Measurements from ENCODE around the gene MAP6.

Gene MAP6

DNA sequence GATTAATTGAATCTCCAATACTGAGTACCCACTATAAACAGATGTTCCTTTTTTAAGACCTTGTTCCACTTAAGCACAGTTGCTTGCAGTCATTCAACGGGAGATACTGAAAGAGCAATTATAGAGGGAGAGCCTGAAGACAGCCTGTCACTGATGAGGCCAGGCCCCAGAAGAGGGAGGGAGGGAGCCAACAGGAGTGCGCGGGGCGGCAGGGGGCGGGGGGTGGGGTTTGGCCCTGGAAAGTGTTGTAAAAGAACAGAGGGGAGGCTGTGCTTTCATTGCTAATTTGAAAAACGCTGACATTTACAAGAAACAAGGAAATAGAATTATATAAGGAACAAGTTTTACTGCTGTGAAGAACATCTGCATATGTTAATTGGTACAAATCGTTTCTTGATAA, 53.1 kb downstream of the MAP6 start:
- no peak for DNase-seq (ENCODE audit: low spot score in 2 of 2)
- Mint-ChIP-seq H3K9me3 (no peaks in the 10 kb centered on the region), H3K4me1 (no peaks in the 10 kb centered on the region), H3K4me3 (no peak overlapping the region), H3K36me3 (ENCODE audit: insufficient read depth) (no peaks in the 10 kb centered on the region), H3K27ac (ENCODE audit: low read depth) (no peak overlapping the region), H3K27me3 (no peaks in the 10 kb centered on the region)
- ATAC-seq (replicated peaks; ENCODE audit: extremely low read depth, poor library complexity, severe bottlenecking), result no peak

DNA sequence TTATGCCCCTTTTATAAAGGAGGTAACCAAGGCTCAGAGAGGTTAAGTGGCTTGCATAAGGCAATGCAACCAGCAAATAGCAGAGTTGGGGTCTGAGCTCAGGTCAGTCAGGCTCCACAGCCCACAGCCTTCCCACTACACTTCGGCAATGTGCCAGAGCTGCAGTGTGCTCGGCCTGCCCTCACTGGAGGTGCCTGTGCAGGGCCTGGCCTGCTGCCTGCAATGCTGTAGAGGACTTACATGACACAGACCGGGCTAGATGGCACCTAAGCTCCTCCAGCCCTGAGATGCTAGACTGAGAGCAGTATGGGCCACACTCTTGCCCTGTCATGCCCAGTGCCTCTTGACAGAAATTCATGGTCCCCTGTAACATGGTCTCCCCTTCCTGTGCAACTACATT, 57.0 kb downstream of the MAP6 start:
- Mint-ChIP-seq H3K27ac (ENCODE audit: low read depth) (no peak overlapping the region), H3K36me3 (ENCODE audit: insufficient read depth) (no peaks in the 10 kb centered on the region), H3K4me3 (no peak overlapping the region), H3K27me3 (peaks cover 6% of the 10 kb centered on the region), H3K9me3 (no peaks in the 10 kb centered on the region), H3K4me1 (no peaks in the 10 kb centered on the region)
- no peak for DNase-seq (ENCODE audit: low spot score in 2 of 2)
- ATAC-seq (replicated peaks; ENCODE audit: extremely low read depth, poor library complexity, severe bottlenecking), result no peak

DNA sequence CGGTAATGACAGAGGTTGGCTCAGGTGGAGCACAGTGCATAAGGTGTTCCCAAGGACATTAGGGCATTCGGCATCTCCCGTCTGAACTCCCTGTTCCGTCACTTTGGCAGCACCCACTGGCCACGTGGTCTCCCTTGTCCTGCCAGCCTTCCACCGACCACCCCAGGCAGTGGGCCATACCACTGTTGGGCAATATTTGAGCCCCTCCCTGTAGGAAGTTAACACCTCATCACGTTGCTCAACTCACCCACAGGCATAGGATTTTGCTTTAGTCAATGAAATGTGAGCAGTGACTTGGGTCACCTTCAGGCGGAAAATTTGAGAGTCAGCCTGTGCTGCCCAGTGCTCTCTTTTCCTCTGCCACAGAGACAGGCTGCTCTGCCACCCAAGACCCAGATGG, 62.7 kb downstream of the MAP6 start:
- Mint-ChIP-seq H3K4me1 (peaks cover 4% of the 10 kb centered on the region), H3K9me3 (no peaks in the 10 kb centered on the region), H3K27ac (ENCODE audit: low read depth) (no peak overlapping the region), H3K4me3 (no peak overlapping the region), H3K27me3 (peaks cover 49% of the 10 kb centered on the region), H3K36me3 (ENCODE audit: insufficient read depth) (no peaks in the 10 kb centered on the region)
- ATAC-seq (replicated peaks; ENCODE audit: extremely low read depth, poor library complexity, severe bottlenecking), result no peak
- DNase-seq (ENCODE audit: low spot score in 2 of 2), result no peak

GRCh38 chr11:75603791-75604736, 64.8 kb downstream of the MAP6 start:
- H3K27me3 Mint-ChIP-seq, result peaks cover 49% of the 10 kb centered on the region
- ATAC-seq (replicated peaks; ENCODE audit: extremely low read depth, poor library complexity, severe bottlenecking) (no peak), DNase-seq (ENCODE audit: low spot score in 2 of 2) (no peak)

DNA sequence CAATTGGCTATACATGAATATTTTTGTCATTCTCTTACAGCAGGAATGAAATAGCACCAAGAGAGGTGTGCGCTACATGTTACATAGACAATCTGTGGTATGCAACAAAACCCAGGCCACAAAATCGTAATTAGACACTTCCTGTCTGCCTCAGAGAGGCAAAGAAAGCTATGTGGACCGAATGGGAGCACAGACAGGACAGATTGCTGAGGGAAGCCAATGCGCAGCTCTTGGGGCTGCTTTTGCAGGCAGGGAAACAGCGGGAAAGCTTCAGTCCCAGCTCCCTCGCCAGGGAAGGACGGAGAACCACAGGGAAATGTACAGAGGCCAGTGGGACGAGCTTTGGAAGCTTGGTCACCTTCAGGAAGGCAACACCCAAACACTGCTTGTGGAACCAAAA, 65.9 kb downstream of the MAP6 start:
- H3K27me3 Mint-ChIP-seq, result peaks cover 49% of the 10 kb centered on the region
- no peak for ATAC-seq (replicated peaks; ENCODE audit: extremely low read depth, poor library complexity, severe bottlenecking)
- H3K27ac Mint-ChIP-seq (ENCODE audit: low read depth), result peak overlapping the region; percentile 75
- peaks cover 1% of the 10 kb centered on the region for H3K36me3 Mint-ChIP-seq (ENCODE audit: insufficient read depth)
- DNase-seq (ENCODE audit: low spot score in 2 of 2), result no peak
- H3K9me3 Mint-ChIP-seq, result no peaks in the 10 kb centered on the region
- no peak overlapping the region for H3K4me3 Mint-ChIP-seq
- H3K4me1 Mint-ChIP-seq, result peaks cover 4% of the 10 kb centered on the region

More at GRCh38 chr11:75603791-75604736, 64.8 kb downstream of the MAP6 start:
- peaks cover 4% of the 10 kb centered on the region for H3K4me1 Mint-ChIP-seq
- H3K36me3 Mint-ChIP-seq (ENCODE audit: insufficient read depth), result no peaks in the 10 kb centered on the region
- H3K9me3 Mint-ChIP-seq, result no peaks in the 10 kb centered on the region
- no peak overlapping the region for H3K27ac Mint-ChIP-seq (ENCODE audit: low read depth)
- no peak overlapping the region for H3K4me3 Mint-ChIP-seq

DNA sequence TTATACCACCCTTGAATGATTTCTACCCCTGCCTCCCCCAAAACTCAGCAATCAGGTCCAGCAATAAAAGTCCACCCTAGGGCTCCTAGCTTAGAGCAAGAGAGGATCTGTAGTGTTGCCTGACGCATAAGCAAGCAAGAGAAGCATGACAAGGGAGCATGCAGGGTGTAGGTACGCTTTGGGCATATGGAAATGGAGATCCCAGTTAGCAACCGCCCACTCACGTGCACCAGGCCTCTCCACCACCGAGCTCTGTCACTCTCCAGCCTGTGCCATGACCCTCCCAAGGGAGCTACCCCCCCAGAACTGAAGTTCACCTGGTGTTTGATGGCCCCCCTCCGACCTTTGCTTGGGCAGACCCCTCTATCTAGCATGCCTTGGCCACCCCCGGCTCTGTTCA, 67.3 kb downstream of the MAP6 start:
- H3K9me3 Mint-ChIP-seq, result no peaks in the 10 kb centered on the region

DNA sequence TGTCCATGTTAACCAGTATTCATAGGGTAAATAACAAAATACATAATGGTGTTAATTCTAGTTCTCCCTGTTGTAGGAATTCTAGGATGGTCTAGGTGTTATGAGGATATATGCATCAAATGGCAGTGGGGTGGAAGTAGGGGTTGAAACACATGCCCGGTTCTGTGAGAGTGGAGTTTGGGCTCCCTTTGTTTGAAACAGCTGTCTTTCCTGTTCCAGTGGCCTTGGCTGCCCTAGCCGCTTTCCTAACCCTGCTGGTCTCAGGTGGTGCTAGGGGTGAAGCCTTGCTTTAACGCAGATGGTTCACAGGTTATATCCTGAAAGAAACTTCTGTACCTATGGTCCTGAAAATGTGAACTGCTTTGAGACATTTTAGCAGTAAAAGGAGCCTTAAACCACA, 68.5 kb downstream of the MAP6 start:
- H3K36me3 Mint-ChIP-seq (ENCODE audit: insufficient read depth), result peaks cover 1% of the 10 kb centered on the region
- H3K27ac Mint-ChIP-seq (ENCODE audit: low read depth), result no peak overlapping the region
- no peaks in the 10 kb centered on the region for H3K9me3 Mint-ChIP-seq
- H3K27me3 Mint-ChIP-seq, result peaks cover 31% of the 10 kb centered on the region
- no peak for ATAC-seq (replicated peaks; ENCODE audit: extremely low read depth, poor library complexity, severe bottlenecking)
- DNase-seq (ENCODE audit: low spot score in 2 of 2), result no peak
- H3K4me3 Mint-ChIP-seq, result no peak overlapping the region
- H3K4me1 Mint-ChIP-seq, result peaks cover 4% of the 10 kb centered on the region

More for the DNA sequence above, 67.3 kb downstream of the MAP6 start:
- H3K4me3 Mint-ChIP-seq, result no peak overlapping the region
- no peak for ATAC-seq (replicated peaks; ENCODE audit: extremely low read depth, poor library complexity, severe bottlenecking)
- peak overlapping the region; percentile 9 for H3K27ac Mint-ChIP-seq (ENCODE audit: low read depth)
- DNase-seq (ENCODE audit: low spot score in 2 of 2), result no peak
- peaks cover 4% of the 10 kb centered on the region for H3K4me1 Mint-ChIP-seq
- peaks cover 39% of the 10 kb centered on the region for H3K27me3 Mint-ChIP-seq
- H3K36me3 Mint-ChIP-seq (ENCODE audit: insufficient read depth), result peaks cover 1% of the 10 kb centered on the region

DNA sequence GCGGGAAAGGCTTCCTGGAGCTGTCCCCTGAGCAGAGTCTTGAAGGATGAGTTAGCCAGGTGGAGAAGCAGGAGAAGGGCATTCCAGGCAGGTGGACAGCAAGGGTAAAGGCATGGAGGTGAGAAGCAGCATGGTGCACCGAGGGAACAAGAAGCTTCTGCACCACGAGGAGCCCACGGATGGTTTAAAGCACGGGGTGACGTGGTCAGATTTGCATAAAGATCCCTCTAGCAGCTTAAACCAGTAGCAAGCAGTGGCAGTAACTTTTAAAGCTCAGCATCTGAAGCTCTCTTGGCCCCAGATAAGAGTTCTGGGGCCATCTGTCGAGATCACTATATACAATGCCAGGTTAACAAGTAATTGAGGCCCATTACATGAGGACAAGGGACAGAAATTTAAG, 69.9 kb downstream of the MAP6 start:
- H3K4me1 Mint-ChIP-seq, result peaks cover 4% of the 10 kb centered on the region
- H3K9me3 Mint-ChIP-seq, result no peaks in the 10 kb centered on the region
- H3K27me3 Mint-ChIP-seq, result peaks cover 17% of the 10 kb centered on the region
- no peak for ATAC-seq (replicated peaks; ENCODE audit: extremely low read depth, poor library complexity, severe bottlenecking)
- H3K36me3 Mint-ChIP-seq (ENCODE audit: insufficient read depth), result peaks cover 1% of the 10 kb centered on the region
- no peak for DNase-seq (ENCODE audit: low spot score in 2 of 2)
- no peak overlapping the region for H3K27ac Mint-ChIP-seq (ENCODE audit: low read depth)
- H3K4me3 Mint-ChIP-seq, result no peak overlapping the region

DNA sequence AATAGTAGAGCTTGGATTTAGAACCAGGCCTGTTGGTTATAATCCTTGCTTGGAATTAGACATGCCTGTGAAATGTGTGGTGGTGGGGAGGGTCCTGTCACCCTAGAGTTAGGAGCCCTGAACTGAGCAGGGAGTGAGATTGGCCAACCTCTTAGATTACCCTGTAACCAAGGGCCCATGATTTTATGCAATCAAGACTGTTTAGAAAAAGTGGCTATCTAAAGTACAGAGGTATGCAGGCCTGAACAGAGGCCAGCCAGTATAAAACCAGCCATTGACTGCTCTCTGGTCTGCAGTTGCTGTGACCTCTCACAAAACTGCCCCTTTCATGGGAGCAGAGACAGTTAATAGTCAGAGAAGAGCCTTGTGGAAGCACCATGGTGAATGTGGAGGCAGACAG, 70.6 kb downstream of the MAP6 start:
- peaks cover 12% of the 10 kb centered on the region for H3K27me3 Mint-ChIP-seq
- H3K4me3 Mint-ChIP-seq, result no peak overlapping the region
- peaks cover 1% of the 10 kb centered on the region for H3K36me3 Mint-ChIP-seq (ENCODE audit: insufficient read depth)
- H3K27ac Mint-ChIP-seq (ENCODE audit: low read depth), result no peak overlapping the region
- DNase-seq (ENCODE audit: low spot score in 2 of 2) (no peak), ATAC-seq (replicated peaks; ENCODE audit: extremely low read depth, poor library complexity, severe bottlenecking) (no peak)
- H3K4me1 Mint-ChIP-seq, result peaks cover 7% of the 10 kb centered on the region
- H3K9me3 Mint-ChIP-seq, result no peaks in the 10 kb centered on the region

DNA sequence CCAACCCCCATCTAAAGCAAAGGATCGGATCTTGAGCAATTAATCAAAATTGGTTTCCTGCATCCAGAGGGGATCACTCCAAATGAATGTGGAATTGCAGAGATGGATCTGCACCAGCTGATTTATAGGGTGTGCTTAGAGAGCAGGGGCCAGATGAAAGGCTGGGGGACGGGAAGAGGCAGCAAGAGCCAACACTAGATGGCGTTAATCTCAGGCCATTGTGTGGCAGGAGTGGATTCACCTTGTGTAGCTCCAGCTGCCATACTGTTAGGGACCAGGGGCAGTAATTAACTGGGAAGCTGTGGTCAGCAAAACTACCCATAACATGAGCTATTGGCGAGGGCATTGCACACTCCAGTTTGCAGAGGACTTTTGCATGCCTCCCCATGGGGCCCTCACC, 71.2 kb downstream of the MAP6 start:
- no peak for ATAC-seq (replicated peaks; ENCODE audit: extremely low read depth, poor library complexity, severe bottlenecking)
- H3K36me3 Mint-ChIP-seq (ENCODE audit: insufficient read depth), result peaks cover 1% of the 10 kb centered on the region
- peaks cover 9% of the 10 kb centered on the region for H3K4me1 Mint-ChIP-seq
- peaks cover 6% of the 10 kb centered on the region for H3K27me3 Mint-ChIP-seq
- H3K9me3 Mint-ChIP-seq, result no peaks in the 10 kb centered on the region
- no peak overlapping the region for H3K4me3 Mint-ChIP-seq
- no peak overlapping the region for H3K27ac Mint-ChIP-seq (ENCODE audit: low read depth)
- no peak for DNase-seq (ENCODE audit: low spot score in 2 of 2)

DNA sequence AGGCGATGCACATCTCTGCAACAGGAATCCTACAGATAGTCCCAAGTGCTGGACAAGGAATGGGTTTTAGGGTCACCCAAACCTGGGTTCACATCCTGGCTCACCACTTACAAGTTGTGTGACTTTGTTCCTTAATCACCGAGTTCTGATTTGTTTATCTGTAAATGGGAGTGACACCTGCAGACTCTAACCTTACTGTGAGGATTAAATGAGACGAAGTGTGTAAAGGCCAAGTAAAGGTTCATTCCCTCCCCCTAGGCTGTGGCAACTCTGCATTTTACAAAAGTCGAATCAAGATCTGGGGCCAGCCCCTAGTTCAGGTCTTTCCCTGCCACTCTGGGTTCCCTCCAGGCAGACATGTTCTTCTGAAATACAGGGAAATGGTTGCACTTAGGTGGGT, 71.9 kb downstream of the MAP6 start:
- Mint-ChIP-seq H3K27me3 (no peaks in the 10 kb centered on the region), H3K4me3 (no peak overlapping the region), H3K36me3 (ENCODE audit: insufficient read depth) (peaks cover 1% of the 10 kb centered on the region), H3K27ac (ENCODE audit: low read depth) (no peak overlapping the region), H3K9me3 (no peaks in the 10 kb centered on the region), H3K4me1 (peaks cover 16% of the 10 kb centered on the region)
- no peak for ATAC-seq (replicated peaks; ENCODE audit: extremely low read depth, poor library complexity, severe bottlenecking)
- no peak for DNase-seq (ENCODE audit: low spot score in 2 of 2)

DNA sequence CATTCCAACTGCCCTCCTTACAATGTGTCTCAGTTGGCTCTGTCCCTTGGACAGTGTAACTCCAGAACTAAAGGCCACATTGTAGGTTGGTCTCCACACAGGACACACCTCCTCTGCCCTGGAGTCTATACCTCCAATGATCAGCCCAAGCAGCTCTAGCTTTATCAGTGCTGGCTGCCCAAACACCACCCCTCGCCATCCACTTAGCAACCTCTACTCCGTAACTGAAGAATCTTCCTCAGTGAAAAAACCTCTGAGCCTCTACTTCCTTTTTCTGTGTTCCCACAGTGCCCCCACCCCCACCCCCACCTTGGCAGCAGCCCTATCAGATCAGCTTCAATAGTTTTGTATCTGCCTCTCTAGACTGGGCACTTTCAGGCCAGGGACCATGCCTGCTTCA, 73.4 kb downstream of the MAP6 start:
- Mint-ChIP-seq H3K4me3 (no peak overlapping the region), H3K4me1 (peaks cover 17% of the 10 kb centered on the region), H3K36me3 (ENCODE audit: insufficient read depth) (peaks cover 1% of the 10 kb centered on the region), H3K9me3 (no peaks in the 10 kb centered on the region), H3K27me3 (no peaks in the 10 kb centered on the region), H3K27ac (ENCODE audit: low read depth) (no peak overlapping the region)
- no peak for ATAC-seq (replicated peaks; ENCODE audit: extremely low read depth, poor library complexity, severe bottlenecking)
- no peak for DNase-seq (ENCODE audit: low spot score in 2 of 2)

- H3K4me3 Mint-ChIP-seq, result no peak overlapping the region
- H3K36me3 Mint-ChIP-seq (ENCODE audit: insufficient read depth), result peaks cover 1% of the 10 kb centered on the region
- no peak overlapping the region for H3K27ac Mint-ChIP-seq (ENCODE audit: low read depth)
- no peaks in the 10 kb centered on the region for H3K9me3 Mint-ChIP-seq
- H3K4me1 Mint-ChIP-seq, result peaks cover 17% of the 10 kb centered on the region
- H3K27me3 Mint-ChIP-seq, result no peaks in the 10 kb centered on the region
- ATAC-seq (replicated peaks; ENCODE audit: extremely low read depth, poor library complexity, severe bottlenecking), result no peak
- no peak for DNase-seq (ENCODE audit: low spot score in 2 of 2)
Measured at GRCh38 chr11:75594211-75594610, 74.6 kb downstream of the MAP6 start.
